ENCODE results near the gene HSPBAP1.

DNA sequence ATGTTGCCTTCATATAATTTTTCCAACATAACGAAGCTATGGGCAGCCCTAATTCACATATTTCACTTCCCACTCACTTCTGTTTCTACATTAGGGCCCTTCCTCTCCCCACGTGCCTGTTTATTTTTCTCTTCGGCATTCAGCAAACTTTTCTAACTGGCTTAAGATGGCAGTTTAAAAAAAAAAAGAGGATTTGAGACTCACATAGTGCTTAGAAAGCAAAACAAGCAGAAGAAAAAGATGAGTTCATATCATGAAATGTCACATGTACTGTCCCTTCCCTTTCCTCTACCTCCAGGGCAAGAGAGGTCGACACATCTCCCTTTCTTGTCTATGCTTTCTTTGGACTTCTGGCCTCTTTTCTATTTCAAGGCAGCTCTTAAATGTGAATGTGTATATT is 31.8 kb upstream of the HSPBAP1 start:
- TF ChIP-seq, protein P1, sequence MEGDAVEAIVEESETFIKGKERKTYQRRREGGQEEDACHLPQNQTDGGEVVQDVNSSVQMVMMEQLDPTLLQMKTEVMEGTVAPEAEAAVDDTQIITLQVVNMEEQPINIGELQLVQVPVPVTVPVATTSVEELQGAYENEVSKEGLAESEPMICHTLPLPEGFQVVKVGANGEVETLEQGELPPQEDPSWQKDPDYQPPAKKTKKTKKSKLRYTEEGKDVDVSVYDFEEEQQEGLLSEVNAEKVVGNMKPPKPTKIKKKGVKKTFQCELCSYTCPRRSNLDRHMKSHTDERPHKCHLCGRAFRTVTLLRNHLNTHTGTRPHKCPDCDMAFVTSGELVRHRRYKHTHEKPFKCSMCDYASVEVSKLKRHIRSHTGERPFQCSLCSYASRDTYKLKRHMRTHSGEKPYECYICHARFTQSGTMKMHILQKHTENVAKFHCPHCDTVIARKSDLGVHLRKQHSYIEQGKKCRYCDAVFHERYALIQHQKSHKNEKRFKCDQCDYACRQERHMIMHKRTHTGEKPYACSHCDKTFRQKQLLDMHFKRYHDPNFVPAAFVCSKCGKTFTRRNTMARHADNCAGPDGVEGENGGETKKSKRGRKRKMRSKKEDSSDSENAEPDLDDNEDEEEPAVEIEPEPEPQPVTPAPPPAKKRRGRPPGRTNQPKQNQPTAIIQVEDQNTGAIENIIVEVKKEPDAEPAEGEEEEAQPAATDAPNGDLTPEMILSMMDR (conservative IDR thresholded peaks at IDR 0.05; ENCODE audit: low read depth, low read length): no peak
- TF ChIP-seq POLR2A (IDR thresholded peaks at IDR 0.05; ENCODE audit: low read depth, low read length) (no peak), SMC3 (IDR thresholded peaks at IDR 0.05; ENCODE audit: low read depth, low read length) (no peak), RFX5 (IDR thresholded peaks at IDR 0.05; ENCODE audit: low read depth, low read length) (no peak), RCOR1 (IDR thresholded peaks at IDR 0.05; ENCODE audit: insufficient replicate concordance, low read length) (no peak), RAD21 (IDR thresholded peaks at IDR 0.05; ENCODE audit: low read length) (no peak), CHD1 (IDR thresholded peaks at IDR 0.05; ENCODE audit: low read depth, low read length) (no peak), FOS (IDR thresholded peaks at IDR 0.05; ENCODE audit: low read depth, low read length) (no peak), MXI1 (IDR thresholded peaks at IDR 0.05; ENCODE audit: borderline replicate concordance, low read depth, low read length) (no peak), MAFK (IDR thresholded peaks at IDR 0.05; ENCODE audit: low read depth, low read length) (no peak), NFE2L2 (IDR thresholded peaks at IDR 0.05; ENCODE audit: low read depth, low read length) (no peak)
- TF ChIP-seq, protein P2, sequence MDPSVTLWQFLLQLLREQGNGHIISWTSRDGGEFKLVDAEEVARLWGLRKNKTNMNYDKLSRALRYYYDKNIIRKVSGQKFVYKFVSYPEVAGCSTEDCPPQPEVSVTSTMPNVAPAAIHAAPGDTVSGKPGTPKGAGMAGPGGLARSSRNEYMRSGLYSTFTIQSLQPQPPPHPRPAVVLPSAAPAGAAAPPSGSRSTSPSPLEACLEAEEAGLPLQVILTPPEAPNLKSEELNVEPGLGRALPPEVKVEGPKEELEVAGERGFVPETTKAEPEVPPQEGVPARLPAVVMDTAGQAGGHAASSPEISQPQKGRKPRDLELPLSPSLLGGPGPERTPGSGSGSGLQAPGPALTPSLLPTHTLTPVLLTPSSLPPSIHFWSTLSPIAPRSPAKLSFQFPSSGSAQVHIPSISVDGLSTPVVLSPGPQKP (IDR thresholded peaks at IDR 0.05; ENCODE audit: borderline replicate concordance, low read depth, low read length): no peak
- TF ChIP-seq, protein P3, sequence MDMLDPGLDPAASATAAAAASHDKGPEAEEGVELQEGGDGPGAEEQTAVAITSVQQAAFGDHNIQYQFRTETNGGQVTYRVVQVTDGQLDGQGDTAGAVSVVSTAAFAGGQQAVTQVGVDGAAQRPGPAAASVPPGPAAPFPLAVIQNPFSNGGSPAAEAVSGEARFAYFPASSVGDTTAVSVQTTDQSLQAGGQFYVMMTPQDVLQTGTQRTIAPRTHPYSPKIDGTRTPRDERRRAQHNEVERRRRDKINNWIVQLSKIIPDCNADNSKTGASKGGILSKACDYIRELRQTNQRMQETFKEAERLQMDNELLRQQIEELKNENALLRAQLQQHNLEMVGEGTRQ (IDR thresholded peaks at IDR 0.05; ENCODE audit: low read depth, low read length): no peak
